Fibroblast of lung (primary cell): Measurements from ENCODE around the gene TCF4. TPM values are rescaled to one million over a fixed set of nuclear protein-coding genes. Genes with fewer than 3 reads are reported as not detected.

Source experiments
- DNase-seq, 2 donors: peaks; one replicate each; pipeline versions ENCODE4 v3.0.0 to v3.0.0-alpha.2; 2010; ENCODE audit warnings: low read depth in 2 of 2
- H2AFZ ChIP-seq: 2 replicates; pipeline ENCODE4 v1.5.1; 2012; ENCODE audit warnings: low read length, control low read depth, inconsistent platforms
- H3K27ac ChIP-seq: 2 replicates; pipeline ENCODE4 v1.5.1; 2011; ENCODE audit warnings: low read length, control low read depth; ENCODE audit not compliant: insufficient read depth
- H3K27me3 ChIP-seq: 2 replicates; pipeline ENCODE4 v1.5.1; 2011; ENCODE audit warnings: mild to moderate bottlenecking, low read length; ENCODE audit not compliant: control insufficient read depth, insufficient read depth
- H3K36me3 ChIP-seq: 2 replicates; pipeline ENCODE4 v1.5.1; 2011; ENCODE audit warnings: low read length; ENCODE audit not compliant: control insufficient read depth, insufficient read depth
- H3K4me1 ChIP-seq: 2 replicates; pipeline ENCODE4 v1.5.1; 2011; ENCODE audit warnings: low read length; ENCODE audit not compliant: control insufficient read depth, insufficient read depth; ENCODE audit errors: extremely low read depth
- H3K4me2 ChIP-seq: 2 replicates; pipeline ENCODE4 v1.5.1; 2011; ENCODE audit warnings: low read length, control low read depth; ENCODE audit not compliant: insufficient read depth; ENCODE audit errors: extremely low read depth
- H3K4me3 ChIP-seq, 4 experiments: fragments of 200-600 bp in 1 of 4; sonication (generic) in 1 of 4; replicated peaks in 1 of 4; 2 replicates each; pipeline ENCODE4 v1.5.1; 2011 to 2016; ENCODE audit warnings: low read length in 4 of 4, low read depth in 3 of 4, mild to moderate bottlenecking in 3 of 4, control low read depth in 2 of 4, inconsistent platforms in 1 of 4, mixed read lengths in 1 of 4; ENCODE audit not compliant: insufficient read depth in 1 of 4; ENCODE audit errors: control extremely low read depth in 1 of 4
- H3K79me2 ChIP-seq: 2 replicates; pipeline ENCODE4 v1.5.1; 2012; ENCODE audit warnings: mild to moderate bottlenecking, low read length, inconsistent platforms; ENCODE audit not compliant: control insufficient read depth, insufficient read depth
- H3K9ac ChIP-seq: 2 replicates; pipeline ENCODE4 v1.5.1; 2011; ENCODE audit warnings: mild to moderate bottlenecking, low read length, control low read depth; ENCODE audit not compliant: insufficient read depth
- H3K9me3 ChIP-seq: 2 replicates; pipeline ENCODE4 v1.5.1; 2012; ENCODE audit warnings: low read depth, low read length; ENCODE audit not compliant: control insufficient read depth, insufficient read depth
- H4K20me1 ChIP-seq: 2 replicates; pipeline ENCODE4 v1.5.1; 2011; ENCODE audit warnings: low read length; ENCODE audit not compliant: control insufficient read depth, insufficient read depth; ENCODE audit errors: extremely low read depth
- CTCF ChIP-seq, 2 donors: IDR thresholded peaks in 1 of 2; conservative IDR thresholded peaks in 1 of 2; 1 replicate in 1 of 2; 2 replicates in 1 of 2; pipeline ENCODE4 v1.5.1; 2011 to 2012; ENCODE audit warnings: low read length in 2 of 2, control low read depth in 1 of 2, inconsistent platforms in 1 of 2, low read depth in 1 of 2, mild to moderate bottlenecking in 1 of 2
- EZH2 ChIP-seq: IDR thresholded peaks from 2 replicates; pipeline ENCODE4 v1.5.1; 2012; ENCODE audit warnings: low read length, control low read depth, mild to moderate bottlenecking; ENCODE audit errors: missing control alignments
- polyA plus RNA-seq, 2 donors: library from polyadenylated mRNA; depleted of rRNA in 1 of 2; stranded (reverse) in 1 of 2; unstranded in 1 of 2; fragments of >200 nt; gene quantifications; 2 replicates each; pipeline ENCODE4 v1.2.1, GENCODE V29; 2011 to 2012; ENCODE audit warnings: missing spikeins in 1 of 2
- total RNA-seq: library from RNA; depleted of rRNA; stranded (reverse); fragments of >200 nt; gene quantifications from 2 replicates; pipeline ENCODE4 v1.2.1, GENCODE V29; 2014

Gene TCF4
- total and polyA plus RNA-seq, 2 donors (not counting 1 experiment from before 2014, with no cell fraction given): 48.9 to 57.6 TPM

DNA sequence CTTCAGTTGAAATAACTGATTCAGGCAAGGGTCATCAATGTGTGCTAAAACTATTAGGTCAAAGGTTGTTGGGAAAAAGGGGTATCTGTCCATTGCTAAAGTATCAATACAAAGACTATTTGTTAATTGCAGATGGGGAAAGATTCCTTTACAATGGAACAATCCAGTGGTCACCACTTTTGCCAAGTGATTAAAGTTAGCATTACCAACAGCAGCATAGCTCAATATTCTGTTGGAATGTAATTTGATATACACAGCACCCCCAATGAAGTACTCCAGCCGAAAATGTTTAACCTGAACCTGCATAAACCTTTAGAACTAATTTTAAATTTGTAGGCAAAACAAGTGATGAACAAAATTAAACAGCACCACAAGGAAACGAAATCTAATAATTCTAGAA is 191.0 kb downstream of the TCF4 start:
- H3K4me2 ChIP-seq: no peak overlapping the region
- H3K27ac ChIP-seq: no peak overlapping the region
- H2AFZ ChIP-seq: no peak overlapping the region
- H3K9ac ChIP-seq: no peak overlapping the region
- no peaks in the 10 kb centered on the region for H3K9me3 ChIP-seq
- H4K20me1 ChIP-seq: no peaks in the 10 kb centered on the region
- no peaks in the 10 kb centered on the region for H3K27me3 ChIP-seq
- H3K79me2 ChIP-seq: peaks cover 5% of the 10 kb centered on the region
- H3K4me3 ChIP-seq: no peak overlapping the region
- peak in 1 of 2 donors; percentile 50 for DNase-seq
- peaks cover 8% of the 10 kb centered on the region for H3K4me1 ChIP-seq
- TF ChIP-seq EZH2 (no peak), CTCF (conservative IDR thresholded peaks at IDR 0.05 in 1 of 2, IDR thresholded peaks at IDR 0.05 in 1 of 2; ENCODE audit: low read depth in 1 of 2, low read length in 2 of 2) (no peak)
- H3K36me3 ChIP-seq: no peaks in the 10 kb centered on the region

DNA sequence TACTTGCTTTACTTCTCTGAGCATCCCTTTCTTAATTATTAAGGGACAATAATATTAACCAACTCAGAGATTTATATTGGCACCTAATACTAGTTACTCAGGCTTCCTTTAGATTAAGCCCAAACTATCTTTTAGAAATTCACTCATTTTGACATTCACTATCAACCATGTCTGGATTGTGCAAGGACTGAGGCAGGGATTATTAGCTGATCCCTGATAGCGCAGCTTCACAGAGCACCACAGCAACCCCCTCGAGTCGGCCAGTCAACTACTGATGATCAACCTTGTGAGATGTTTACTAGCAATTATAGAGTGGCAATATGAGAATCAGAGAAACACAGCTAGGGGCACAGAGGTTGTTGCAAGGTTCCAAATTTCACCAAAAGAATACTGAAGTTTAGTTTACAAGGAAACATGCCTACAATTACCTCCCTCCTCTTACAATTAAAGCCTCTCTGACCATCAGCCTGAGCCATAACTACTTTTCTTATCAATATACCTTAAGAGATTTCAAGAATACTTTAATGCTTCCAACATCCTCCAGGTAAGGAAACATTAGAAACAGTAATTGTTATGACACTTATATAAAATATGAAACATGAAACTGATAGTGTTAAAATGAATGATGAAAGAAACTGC is 191.6 kb downstream of the TCF4 start:
- Histone ChIP-seq H3K27ac (no peak overlapping the region), H3K27me3 (no peaks in the 10 kb centered on the region), H3K4me2 (no peak overlapping the region), H3K9ac (no peak overlapping the region), H4K20me1 (no peaks in the 10 kb centered on the region), H3K4me3 (no peak overlapping the region), H3K9me3 (no peaks in the 10 kb centered on the region), H3K36me3 (no peaks in the 10 kb centered on the region), H3K79me2 (peaks cover 5% of the 10 kb centered on the region), H3K4me1 (peaks cover 5% of the 10 kb centered on the region), H2AFZ (no peak overlapping the region)
- TF ChIP-seq CTCF (conservative IDR thresholded peaks at IDR 0.05 in 1 of 2, IDR thresholded peaks at IDR 0.05 in 1 of 2; ENCODE audit: low read depth in 1 of 2, low read length in 2 of 2) (no peak), EZH2 (no peak)
- DNase-seq: no peak

GRCh38 chr18:55395799-55396198 is 192.2 kb downstream of the TCF4 start:
- TF ChIP-seq CTCF (conservative IDR thresholded peaks at IDR 0.05 in 1 of 2, IDR thresholded peaks at IDR 0.05 in 1 of 2; ENCODE audit: low read depth in 1 of 2, low read length in 2 of 2) (no peak), EZH2 (no peak)
- no peak overlapping the region for H3K4me2 ChIP-seq
- no peaks in the 10 kb centered on the region for H3K27me3 ChIP-seq
- H3K9me3 ChIP-seq: no peaks in the 10 kb centered on the region
- no peak for DNase-seq
- H3K79me2 ChIP-seq: peaks cover 3% of the 10 kb centered on the region
- H3K4me1 ChIP-seq: peaks cover 2% of the 10 kb centered on the region
- H3K4me3 ChIP-seq: no peak overlapping the region
- no peak overlapping the region for H3K9ac ChIP-seq
- H3K36me3 ChIP-seq: no peaks in the 10 kb centered on the region
- no peak overlapping the region for H2AFZ ChIP-seq
- H3K27ac ChIP-seq: no peak overlapping the region
- no peaks in the 10 kb centered on the region for H4K20me1 ChIP-seq
